ENCODE data around the gene TEN1.

DNA sequence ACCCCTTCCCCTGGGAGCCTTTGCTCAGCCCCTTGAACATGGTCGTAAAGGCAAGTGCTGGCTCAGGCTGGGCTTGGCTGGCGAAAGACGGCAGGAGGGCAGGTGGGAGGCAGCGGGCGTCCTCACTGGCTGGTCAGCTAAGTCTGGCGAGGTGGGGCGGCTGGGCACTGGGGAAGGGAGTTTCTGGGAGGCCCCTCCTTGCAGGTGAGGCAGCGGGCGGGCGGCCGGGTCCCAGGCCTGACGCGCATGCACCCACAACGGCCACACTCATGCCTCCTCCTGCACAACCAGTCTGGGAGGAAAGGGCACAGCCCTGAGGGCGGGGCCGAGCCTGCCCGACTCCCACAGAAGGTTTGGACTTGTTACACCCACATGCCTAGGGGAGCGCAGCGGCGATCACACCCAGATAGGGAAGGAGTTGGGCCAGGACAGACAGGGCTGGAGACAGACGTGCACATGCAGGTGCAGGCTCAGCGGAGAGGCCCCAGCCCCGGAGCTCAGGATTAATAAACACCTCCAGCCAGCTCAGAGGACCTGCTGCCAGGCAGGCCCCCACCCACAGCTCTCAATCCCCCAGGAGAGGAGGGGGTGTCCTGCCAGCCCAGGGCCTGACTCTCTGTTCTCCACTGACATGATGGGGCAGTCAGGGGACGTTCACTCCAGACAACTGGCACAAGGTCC lies 48.3 kb downstream of the TEN1 start, which contains the start of gene EVPL:
- no peak for TF ChIP-seq RFX5 (IDR thresholded peaks at IDR 0.05; ENCODE audit: low read depth, low read length)
- TF ChIP-seq FOS (IDR thresholded peaks at IDR 0.05; ENCODE audit: low read depth, low read length) = no peak
- TF ChIP-seq MAFK (IDR thresholded peaks at IDR 0.05; ENCODE audit: low read depth, low read length) = no peak
